Gastroesophageal sphincter (tissue), 3 donors: ENCODE data around the gene SHANK2.

Experiments used
- CTCF ChIP-seq, 4 experiments: fragments of 200-600 bp in 2 of 4; fragments of 450-650 bp in 2 of 4; sonication (generic) in 1 of 4; IDR thresholded peaks; one replicate each; pipeline ENCODE4 v1.5.1; 2017 to 2019; ENCODE audit warnings: antibody characterized with exemption in 4 of 4, mild to moderate bottlenecking in 2 of 4, moderate library complexity in 2 of 4
- EP300 ChIP-seq: sonication (generic); formaldehyde crosslinking; IDR thresholded peaks from one replicate; pipeline ENCODE4 v1.6.1; 2017; ENCODE audit warnings: antibody characterized with exemption, mild to moderate bottlenecking
- POLR2AphosphoS5 ChIP-seq: sonication (generic); formaldehyde crosslinking; IDR thresholded peaks from one replicate; pipeline ENCODE4 v1.6.1; 2017; ENCODE audit warnings: antibody characterized with exemption

DNA sequence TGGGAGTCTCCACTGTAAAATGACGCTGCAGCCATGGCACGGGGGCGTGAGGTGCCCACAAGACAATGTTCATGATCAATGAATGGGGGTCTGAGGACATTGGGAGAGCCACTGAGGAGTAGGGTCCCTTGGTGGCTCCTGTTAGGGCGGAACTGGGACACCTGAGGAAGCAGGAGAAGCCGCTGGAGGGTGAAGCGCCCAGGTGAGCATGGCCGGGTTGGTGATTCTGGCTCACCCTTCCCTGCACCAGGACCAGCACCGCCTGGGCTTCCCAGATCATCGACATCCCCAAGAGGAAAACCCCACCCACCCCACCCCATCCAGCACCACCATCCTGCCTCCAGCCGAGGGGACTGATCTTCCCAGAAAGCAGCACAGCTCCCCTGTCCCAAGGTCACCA is 30.6 kb downstream of the SHANK2 start:
- no peak for TF ChIP-seq CTCF (IDR thresholded peaks at IDR 0.05)
- no peak for TF ChIP-seq POLR2AphosphoS5
- no peak for TF ChIP-seq EP300
